T-helper 17 cell (primary cell): ENCODE measurements around the gene ARSB. TPM values are rescaled to one million over a fixed set of nuclear protein-coding genes. Genes with fewer than 3 reads are reported as not detected.

Experiments
- ATAC-seq: fragments of 150-1000 bp; cut with Tn5 transposase; 2 replicates; pipeline ENCODE4 v1.10.0; 2021; ENCODE audit warnings: mild to moderate bottlenecking, moderate library complexity
- DNase-seq, 3 donors: peaks; one replicate each; pipeline versions ENCODE4 v3.0.0 to v3.0.0-alpha.2; 2020 to 2021
- H3K9me3 ChIP-seq: one replicate; pipeline ENCODE4 v1.7.0; 2013; ENCODE audit warnings: low read length, mild to moderate bottlenecking; ENCODE audit not compliant: control insufficient read depth, poor library complexity, severe bottlenecking
- H3K27ac Mint-ChIP-seq: one replicate; pipeline ENCODE4 v1.8.0; 2022; ENCODE audit warnings: mild to moderate bottlenecking, moderate library complexity, mixed read lengths
- H3K27me3 Mint-ChIP-seq: one replicate; pipeline ENCODE4 v1.8.0; 2022; ENCODE audit warnings: mixed read lengths
- H3K36me3 Mint-ChIP-seq: one replicate; pipeline ENCODE4 v1.8.0; 2022; ENCODE audit warnings: low read depth, mixed read lengths
- H3K4me1 Mint-ChIP-seq: one replicate; pipeline ENCODE4 v1.8.0; 2022; ENCODE audit warnings: mild to moderate bottlenecking, mixed read lengths
- H3K4me3 Mint-ChIP-seq: one replicate; pipeline ENCODE4 v1.8.0; 2022; ENCODE audit warnings: mild to moderate bottlenecking, moderate library complexity, mixed read lengths
- total RNA-seq, 4 donors: library from RNA in 2 of 4; stranded (reverse) in 2 of 4; gene quantifications; one replicate each; pipeline ENCODE4 v1.2.3 and lab custom pipeline; 2022 to 2026

ARSB gene
- total RNA-seq, 2 donors from 2014 or later: 8.3 to 8.6 TPM

- ATAC-seq (no peak), DNase-seq (no peak)
- Mint-ChIP-seq H3K4me3 (no peak overlapping the region), H3K27me3 (no peaks in the 10 kb centered on the region), H3K4me1 (no peaks in the 10 kb centered on the region), H3K27ac (no peak overlapping the region), H3K36me3 (peaks cover 1% of the 10 kb centered on the region)
- H3K9me3 ChIP-seq: no peaks in the 10 kb centered on the region
Measured at GRCh38 chr5:78821536-78822021, 163.5 kb downstream of the ARSB start.

- ATAC-seq: no peak
- Mint-ChIP-seq H3K4me1 (peaks cover 2% of the 10 kb centered on the region), H3K4me3 (no peak overlapping the region), H3K36me3 (no peaks in the 10 kb centered on the region), H3K27ac (no peak overlapping the region), H3K27me3 (no peaks in the 10 kb centered on the region)
- no peak for DNase-seq
- no peaks in the 10 kb centered on the region for H3K9me3 ChIP-seq
Measured at GRCh38 chr5:78819707-78820106, 165.4 kb downstream of the ARSB start.

- H3K9me3 ChIP-seq: no peaks in the 10 kb centered on the region
- Mint-ChIP-seq H3K27me3 (no peaks in the 10 kb centered on the region), H3K36me3 (peaks cover 2% of the 10 kb centered on the region), H3K4me1 (peaks cover 4% of the 10 kb centered on the region), H3K27ac (no peak overlapping the region), H3K4me3 (no peak overlapping the region)
- no peak for ATAC-seq
- DNase-seq: no peak
Measured at GRCh38 chr5:78819166-78819565, 165.9 kb downstream of the ARSB start.

- Mint-ChIP-seq H3K4me3 (no peak overlapping the region), H3K27me3 (no peaks in the 10 kb centered on the region), H3K36me3 (peaks cover 2% of the 10 kb centered on the region), H3K27ac (no peak overlapping the region), H3K4me1 (peaks cover 7% of the 10 kb centered on the region)
- DNase-seq: no peak
- ATAC-seq: no peak
- H3K9me3 ChIP-seq: no peaks in the 10 kb centered on the region
Measured at GRCh38 chr5:78816143-78816765, 168.9 kb downstream of the ARSB start.

GRCh38 chr5:78813906-78814530 is 171.1 kb downstream of the ARSB start:
- peaks cover 7% of the 10 kb centered on the region for H3K4me1 Mint-ChIP-seq
- H3K9me3 ChIP-seq: no peaks in the 10 kb centered on the region
- no peak for DNase-seq
- no peak for ATAC-seq
- H3K27me3 Mint-ChIP-seq: no peaks in the 10 kb centered on the region
- no peak overlapping the region for H3K4me3 Mint-ChIP-seq
- H3K27ac Mint-ChIP-seq: no peak overlapping the region
- H3K36me3 Mint-ChIP-seq: peaks cover 2% of the 10 kb centered on the region

- no peaks in the 10 kb centered on the region for H3K27me3 Mint-ChIP-seq
- H3K27ac Mint-ChIP-seq: no peak overlapping the region
- ATAC-seq: no peak
- DNase-seq: no peak
- peaks cover 2% of the 10 kb centered on the region for H3K36me3 Mint-ChIP-seq
- peaks cover 7% of the 10 kb centered on the region for H3K4me1 Mint-ChIP-seq
- no peak overlapping the region for H3K4me3 Mint-ChIP-seq
- no peaks in the 10 kb centered on the region for H3K9me3 ChIP-seq
Measured at GRCh38 chr5:78813286-78813685, 171.8 kb downstream of the ARSB start.

- no peak overlapping the region for H3K4me3 Mint-ChIP-seq
Measured at GRCh38 chr5:78811866-78812265, 173.2 kb downstream of the ARSB start.

GRCh38 chr5:78811121-78811817 is 173.8 kb downstream of the ARSB start:
- H3K36me3 Mint-ChIP-seq: peaks cover 2% of the 10 kb centered on the region
- H3K27ac Mint-ChIP-seq: no peak overlapping the region
- H3K27me3 Mint-ChIP-seq: no peaks in the 10 kb centered on the region
- ATAC-seq: no peak
- H3K9me3 ChIP-seq: no peaks in the 10 kb centered on the region
- H3K4me3 Mint-ChIP-seq: no peak overlapping the region
- peaks cover 10% of the 10 kb centered on the region for H3K4me1 Mint-ChIP-seq
- no peak for DNase-seq

More at GRCh38 chr5:78811866-78812265, 173.2 kb downstream of the ARSB start:
- H3K9me3 ChIP-seq: no peaks in the 10 kb centered on the region
- DNase-seq (no peak), ATAC-seq (no peak)
- no peak overlapping the region for H3K27ac Mint-ChIP-seq
- peaks cover 10% of the 10 kb centered on the region for H3K4me1 Mint-ChIP-seq
- peaks cover 2% of the 10 kb centered on the region for H3K36me3 Mint-ChIP-seq
- no peaks in the 10 kb centered on the region for H3K27me3 Mint-ChIP-seq

GRCh38 chr5:78810098-78810920 is 174.8 kb downstream of the ARSB start:
- peaks cover 2% of the 10 kb centered on the region for H3K36me3 Mint-ChIP-seq
- no peak overlapping the region for H3K4me3 Mint-ChIP-seq
- no peak for DNase-seq
- no peak for ATAC-seq
- H3K27me3 Mint-ChIP-seq: no peaks in the 10 kb centered on the region
- no peaks in the 10 kb centered on the region for H3K9me3 ChIP-seq
- H3K27ac Mint-ChIP-seq: no peak overlapping the region
- peaks cover 10% of the 10 kb centered on the region for H3K4me1 Mint-ChIP-seq

GRCh38 chr5:78809444-78809843 is 175.7 kb downstream of the ARSB start:
- no peaks in the 10 kb centered on the region for H3K27me3 Mint-ChIP-seq
- no peaks in the 10 kb centered on the region for H3K9me3 ChIP-seq
- peaks cover 7% of the 10 kb centered on the region for H3K4me1 Mint-ChIP-seq
- H3K4me3 Mint-ChIP-seq: no peak overlapping the region
- DNase-seq (no peak), ATAC-seq (no peak)
- H3K36me3 Mint-ChIP-seq: peaks cover under 1% of the 10 kb centered on the region
- H3K27ac Mint-ChIP-seq: no peak overlapping the region

- no peaks in the 10 kb centered on the region for H3K9me3 ChIP-seq
- Mint-ChIP-seq H3K4me3 (no peak overlapping the region), H3K27ac (no peak overlapping the region), H3K4me1 (peaks cover 6% of the 10 kb centered on the region), H3K36me3 (no peaks in the 10 kb centered on the region), H3K27me3 (no peaks in the 10 kb centered on the region)
- DNase-seq (no peak), ATAC-seq (no peak)
Measured at GRCh38 chr5:78808818-78809217, 176.3 kb downstream of the ARSB start.

- ATAC-seq (no peak), DNase-seq (no peak)
- Mint-ChIP-seq H3K27me3 (no peaks in the 10 kb centered on the region), H3K36me3 (no peaks in the 10 kb centered on the region), H3K4me1 (peaks cover 6% of the 10 kb centered on the region), H3K4me3 (no peak overlapping the region), H3K27ac (no peak overlapping the region)
- H3K9me3 ChIP-seq: no peaks in the 10 kb centered on the region
Measured at GRCh38 chr5:78808380-78808779, 176.7 kb downstream of the ARSB start.

GRCh38 chr5:78806544-78806943 is 178.6 kb downstream of the ARSB start:
- Mint-ChIP-seq H3K27me3 (no peaks in the 10 kb centered on the region), H3K4me3 (no peak overlapping the region), H3K36me3 (no peaks in the 10 kb centered on the region), H3K27ac (no peak overlapping the region), H3K4me1 (peaks cover 3% of the 10 kb centered on the region)
- H3K9me3 ChIP-seq: no peaks in the 10 kb centered on the region
- ATAC-seq: no peak
- no peak for DNase-seq
